HK-2 (cell line): Measurements from ENCODE around the gene CASP2.

ENCODE experiments used
- DNase-seq: peaks from one replicate; pipeline ENCODE4 v3.0.0-alpha.2; 2018; ENCODE audit not compliant: unreplicated experiment

CASP2 gene

GRCh38 chr7:143331179-143331801 is 43.1 kb downstream of the CASP2 start:
- DNase-seq = no peak

- DNase-seq = no peak
These were observed 46.1 kb downstream of the CASP2 start for GRCh38 chr7:143334244-143334643.

GRCh38 chr7:143337216-143337615 is 49.1 kb downstream of the CASP2 start:
- no peak for DNase-seq

- no peak for DNase-seq
These were observed 53.7 kb downstream of the CASP2 start for GRCh38 chr7:143341842-143342241.

- no peak for DNase-seq
These were observed 55.4 kb downstream of the CASP2 start for GRCh38 chr7:143343596-143343995.

GRCh38 chr7:143345428-143345900 is 57.3 kb downstream of the CASP2 start:
- DNase-seq = no peak

GRCh38 chr7:143346018-143346417 is 57.9 kb downstream of the CASP2 start:
- DNase-seq = no peak

GRCh38 chr7:143347950-143348349 is 59.8 kb downstream of the CASP2 start:
- DNase-seq = no peak

- no peak for DNase-seq
These were observed 62.9 kb downstream of the CASP2 start for GRCh38 chr7:143351060-143351459.

GRCh38 chr7:143351574-143351973 is 63.4 kb downstream of the CASP2 start:
- DNase-seq = no peak

- DNase-seq = no peak
These were observed 64.4 kb downstream of the CASP2 start for GRCh38 chr7:143352531-143353002.

GRCh38 chr7:143354376-143354775 is 66.2 kb downstream of the CASP2 start:
- no peak for DNase-seq

GRCh38 chr7:143354965-143355364 is 66.8 kb downstream of the CASP2 start:
- DNase-seq = no peak

GRCh38 chr7:143355450-143356385 is 67.6 kb downstream of the CASP2 start:
- no peak for DNase-seq

GRCh38 chr7:143356414-143357050 is 68.4 kb downstream of the CASP2 start:
- DNase-seq = no peak
